Dermis microvascular lymphatic vessel endothelial cell (primary cell): ENCODE results near the gene SIGLEC11. TPM values are rescaled to one million over a fixed set of nuclear protein-coding genes. Genes with fewer than 3 reads are reported as not detected.
"Not testable (repeated sequence)": the region's sequence is repeated elsewhere in the genome, so short reads cannot be mapped to it uniquely, and the experiment has no call there.

ENCODE experiments used
- DNase-seq, 2 donors: peaks; one replicate each; pipeline versions ENCODE4 v3.0.0 to v3.0.0-alpha.2; 2010; ENCODE audit warnings: low read depth in 2 of 2
- total RNA-seq: library from RNA; depleted of rRNA; stranded (reverse); fragments of >200 nt; gene quantifications from 2 replicates; pipeline ENCODE4 v1.2.1, GENCODE V29; 2014

The SIGLEC11 gene
- total RNA-seq, 1 donor from 2014 or later: not detected

DNA sequence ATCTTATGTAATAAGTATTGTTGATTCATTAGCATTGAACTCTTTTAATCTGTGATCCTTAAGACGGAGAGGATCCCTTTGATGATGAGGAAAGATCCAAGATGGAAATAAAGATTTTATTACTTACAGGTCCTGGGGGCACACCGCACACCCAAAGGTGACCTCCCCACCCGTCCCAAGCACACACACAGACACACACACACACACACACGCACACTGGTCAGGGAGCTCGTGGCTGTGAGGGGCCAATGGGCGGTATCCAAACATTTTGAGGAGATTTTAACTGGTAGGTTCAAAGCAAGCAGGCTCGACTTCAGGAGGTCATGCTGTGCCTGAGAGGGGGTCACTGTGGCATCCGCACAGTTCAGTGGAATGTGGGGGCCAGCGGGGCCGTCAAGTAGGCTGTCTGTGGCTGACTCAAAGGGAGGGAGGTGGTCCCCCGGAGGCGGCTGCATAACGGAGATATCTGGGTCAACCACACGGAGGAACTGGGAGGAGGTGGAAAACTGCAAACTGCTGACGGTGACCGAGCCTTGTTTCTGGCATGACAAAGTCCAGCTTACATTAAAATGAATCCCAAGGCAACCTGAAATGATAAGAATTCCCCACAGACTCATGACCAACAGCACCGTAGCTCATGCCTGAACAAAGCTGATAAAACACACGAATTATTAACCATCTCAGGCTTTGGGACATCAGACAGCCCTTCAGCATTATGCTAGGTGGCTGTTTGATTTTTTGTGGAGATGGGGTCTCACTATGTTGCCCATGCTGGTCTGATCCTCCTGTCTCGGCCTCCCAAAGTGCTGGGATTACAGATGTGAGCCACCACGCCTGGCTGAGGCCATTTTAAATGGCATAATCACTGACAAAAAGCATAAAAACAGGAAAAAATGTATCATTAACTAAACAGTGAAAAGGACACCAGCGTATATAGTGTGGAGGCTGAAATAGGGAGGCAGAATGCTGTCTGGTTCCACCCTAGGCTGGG is 20.9 kb upstream of the SIGLEC11 start:
- no peak for DNase-seq

DNA sequence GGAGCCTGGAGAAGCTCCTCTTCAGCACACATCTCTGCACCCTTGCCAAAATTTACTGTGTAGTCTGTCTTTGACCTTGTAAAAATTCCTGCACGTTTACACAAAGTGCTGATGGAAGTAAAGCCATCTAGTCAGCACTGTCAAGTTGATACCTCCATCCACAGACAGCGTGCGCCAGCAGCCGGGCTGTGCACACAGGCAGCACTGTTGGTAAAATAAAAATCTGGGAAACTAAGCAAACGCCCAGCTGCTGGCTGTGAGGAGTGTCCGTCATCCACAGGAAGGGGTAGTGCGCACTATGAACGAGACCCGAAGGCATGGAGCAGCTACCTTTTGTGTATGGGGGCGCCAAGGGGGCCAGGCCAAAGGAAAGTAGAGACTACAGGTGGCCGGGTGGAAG is 17.4 kb upstream of the SIGLEC11 start:
- no peak for DNase-seq

DNA sequence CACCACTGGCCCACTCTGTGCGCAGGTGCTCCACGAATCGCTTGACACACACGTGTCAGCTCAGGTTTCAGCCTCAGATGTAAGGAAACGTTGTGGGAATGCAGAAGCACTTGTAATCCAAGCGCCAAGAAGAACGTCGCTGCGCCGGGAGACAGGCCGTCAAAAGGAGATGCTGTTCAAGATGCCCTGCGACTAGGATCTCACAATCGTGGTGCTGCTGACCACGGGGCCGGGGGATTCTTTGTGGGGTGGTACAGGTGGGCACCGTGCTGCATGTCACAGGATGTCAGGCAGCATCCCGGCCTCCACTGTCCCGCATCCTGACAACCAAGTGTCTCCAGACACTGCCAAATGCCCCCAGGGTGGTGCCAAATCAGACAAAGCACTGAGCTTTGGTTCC is 16.9 kb upstream of the SIGLEC11 start:
- no peak for DNase-seq

DNA sequence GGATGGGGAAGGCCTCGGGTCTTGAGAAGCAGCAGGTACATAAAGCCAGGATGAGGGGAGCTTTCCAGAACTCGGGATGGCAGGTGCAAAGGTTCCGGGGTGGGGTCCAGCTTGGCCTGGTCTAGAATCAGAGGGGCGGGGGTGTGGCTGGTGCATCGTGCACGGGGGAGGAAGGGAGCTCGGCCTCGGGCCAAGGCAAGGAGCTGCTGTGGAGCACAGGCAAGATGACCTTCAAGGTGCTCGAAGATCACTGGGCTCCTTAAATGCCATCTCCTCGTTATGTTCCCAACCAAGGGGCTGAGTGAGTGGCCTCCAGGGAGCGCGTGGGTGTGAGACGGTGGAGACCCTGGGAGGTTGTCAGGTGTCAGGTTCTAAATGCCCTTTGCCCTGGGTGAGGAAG is 16.1 kb upstream of the SIGLEC11 start:
- no peak for DNase-seq

DNA sequence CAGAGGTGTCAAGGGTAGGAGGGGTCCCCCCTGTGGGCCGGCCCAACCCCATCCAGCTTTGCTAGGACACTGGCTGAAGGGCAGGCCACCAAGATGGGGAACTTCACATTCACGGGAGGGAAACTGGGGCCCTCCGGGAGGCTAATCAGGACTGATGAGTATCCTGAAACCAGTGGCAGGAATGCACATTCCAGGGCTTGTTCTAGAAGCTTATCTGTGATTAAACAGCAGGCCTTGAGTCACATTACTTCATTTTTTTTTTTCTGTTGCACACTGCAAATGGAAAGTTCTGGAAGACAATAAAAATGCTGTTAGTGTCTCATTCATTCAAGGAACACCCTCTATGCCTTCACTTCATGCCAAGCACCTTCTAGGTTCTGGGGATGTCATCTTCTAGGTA is 15.5 kb upstream of the SIGLEC11 start:
- no peak for DNase-seq

DNA sequence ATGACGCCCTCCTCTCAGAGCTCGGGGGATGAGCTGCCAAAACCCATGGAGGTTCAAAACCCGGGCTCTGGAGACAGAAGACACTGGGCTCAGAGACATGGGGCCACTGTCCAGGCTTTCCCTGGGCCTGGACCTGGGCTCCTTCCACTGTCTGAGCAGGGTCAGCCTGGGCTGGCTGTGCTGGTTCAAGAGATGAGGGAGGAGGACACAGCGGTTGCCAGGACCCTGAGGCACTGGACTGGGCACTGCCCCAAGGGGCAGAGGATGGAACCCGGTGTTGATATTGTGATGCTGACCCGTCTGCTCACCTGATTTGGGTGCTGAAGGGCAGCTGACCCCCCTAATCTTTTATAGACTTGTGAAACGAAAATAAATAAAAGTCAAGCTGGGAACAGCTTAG is 14.1 kb upstream of the SIGLEC11 start:
- no peak for DNase-seq

DNA sequence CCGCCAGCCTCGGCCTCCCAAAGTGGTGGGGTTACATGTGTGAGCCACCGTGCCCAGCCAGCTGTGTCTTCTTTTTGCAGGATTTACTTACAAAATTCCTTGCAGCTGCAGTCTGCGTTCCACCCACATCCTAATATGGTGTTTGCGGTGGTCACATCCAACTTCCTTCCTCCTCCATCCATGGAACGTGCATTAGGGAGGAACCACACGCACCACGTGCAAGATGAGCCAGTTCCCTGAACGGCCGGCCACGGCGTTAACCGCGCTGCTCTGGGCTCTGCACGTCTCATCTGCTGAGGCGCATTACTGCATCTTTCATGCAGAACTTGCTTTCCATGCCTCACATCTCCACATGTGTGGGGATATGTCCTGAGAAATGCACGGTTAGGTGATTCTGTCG is 13.0 kb upstream of the SIGLEC11 start:
- no peak for DNase-seq

DNA sequence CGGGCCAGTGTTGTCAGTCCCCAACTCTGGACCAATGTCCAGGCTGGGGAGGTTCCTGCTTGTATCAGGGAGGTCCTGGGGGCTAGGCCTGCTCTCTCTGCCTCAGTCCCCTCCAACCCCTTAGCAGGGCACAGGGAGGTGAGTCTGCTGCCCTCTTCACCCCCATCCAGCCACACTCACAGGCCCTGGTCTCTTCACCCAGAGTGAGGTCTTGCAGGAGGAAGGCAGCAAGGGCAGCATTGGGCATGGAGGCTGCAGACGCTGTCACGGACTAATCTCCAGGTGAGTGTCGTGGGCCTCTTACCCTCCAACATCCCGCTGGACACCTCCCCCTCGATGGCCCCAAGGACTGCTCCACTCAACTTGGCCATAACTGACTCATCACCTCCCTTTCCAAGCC is 11.9 kb upstream of the SIGLEC11 start:
- no peak for DNase-seq

DNA sequence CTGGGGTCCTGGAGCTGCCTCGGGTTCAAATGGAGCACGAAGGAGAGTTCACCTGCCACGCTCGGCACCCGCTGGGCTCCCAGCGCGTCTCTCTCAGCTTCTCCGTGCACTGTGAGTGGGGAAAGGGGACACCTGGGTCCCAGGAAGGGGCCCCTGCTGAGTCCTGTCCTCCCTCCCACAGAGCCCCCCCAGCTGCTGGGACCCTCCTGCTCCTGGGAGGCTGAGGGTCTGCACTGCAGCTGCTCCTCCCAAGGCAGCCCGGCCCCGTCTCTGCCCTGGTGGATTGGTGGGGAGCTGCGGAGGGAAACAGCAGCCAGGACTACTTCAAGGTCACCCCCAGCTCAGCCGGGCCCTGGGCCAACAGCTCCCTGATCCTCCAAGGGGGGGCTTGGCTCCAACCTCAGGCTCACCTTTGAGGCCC is 11.0 kb upstream of the SIGLEC11 start:
- no peak for DNase-seq

DNA sequence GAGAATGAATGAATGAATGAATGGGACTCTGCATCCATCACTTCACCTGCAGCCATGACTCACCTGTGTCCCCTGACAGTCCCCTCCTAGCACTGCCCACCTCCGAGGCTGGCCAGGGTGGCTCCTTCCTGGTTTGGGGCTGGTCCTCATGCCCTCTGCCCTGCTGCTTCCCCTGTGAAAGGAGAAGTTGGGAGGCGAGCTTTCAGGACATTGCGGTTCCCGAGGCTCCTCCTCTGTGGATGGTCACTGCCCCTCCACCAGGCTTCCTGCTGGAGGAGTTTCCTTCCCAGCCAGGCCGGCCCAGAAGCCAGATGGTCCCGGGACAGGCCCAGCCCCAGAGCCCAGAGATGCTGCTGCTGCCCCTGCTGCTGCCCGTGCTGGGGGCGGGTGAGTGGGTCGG is 8.4 kb upstream of the SIGLEC11 start:
- DNase-seq: not testable (repeated sequence)

DNA sequence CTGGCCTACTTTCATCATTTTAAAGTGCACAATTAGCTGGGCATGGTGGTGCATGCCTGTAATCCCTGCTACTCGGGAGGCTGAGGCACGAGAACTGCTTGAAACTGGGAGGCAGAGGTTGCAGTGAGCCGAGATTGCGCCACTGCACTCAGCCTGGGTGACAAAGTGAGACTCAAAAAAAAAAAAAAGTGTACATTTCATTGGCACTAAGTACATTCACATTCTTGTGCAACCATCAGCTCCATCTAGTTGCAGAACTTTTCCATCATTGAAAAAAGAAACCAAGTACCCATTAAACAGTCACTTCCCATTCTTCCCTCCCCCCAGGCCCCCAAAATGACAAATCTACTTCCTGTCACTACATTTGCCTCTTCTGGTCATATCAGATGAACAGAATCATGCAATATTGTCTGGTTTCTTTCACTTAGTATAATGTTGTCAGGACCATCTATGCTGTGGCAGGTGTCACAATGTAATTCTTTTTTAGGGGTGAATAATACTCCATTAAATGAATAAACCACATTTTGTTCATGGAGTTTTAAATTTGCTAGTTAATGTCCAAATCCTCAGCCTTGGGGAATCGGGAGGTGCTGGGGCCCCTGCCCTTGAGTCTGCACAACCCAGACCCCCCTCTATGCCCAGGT is 7.4 kb upstream of the SIGLEC11 start:
- no peak for DNase-seq

DNA sequence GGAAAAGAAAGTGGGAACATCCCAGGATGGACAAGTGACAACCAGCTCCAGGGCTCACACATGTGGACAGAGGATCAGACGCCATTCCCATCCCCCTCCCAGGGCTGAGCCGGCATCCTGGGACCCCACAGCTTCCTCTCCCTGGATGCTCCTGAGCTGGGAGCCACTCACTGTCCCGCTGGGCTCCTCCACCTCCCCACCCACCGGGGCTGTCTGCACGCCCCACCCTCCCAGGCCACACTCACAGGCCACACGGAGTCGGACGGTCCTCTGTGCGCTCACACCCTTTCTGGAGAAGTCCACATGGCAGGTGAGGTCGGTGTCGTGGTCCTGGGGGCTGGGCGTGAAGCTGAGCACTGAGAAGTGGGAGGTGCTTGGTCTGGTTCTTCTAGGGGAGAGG is 1.1 kb downstream of the SIGLEC11 start:
- DNase-seq: not testable (repeated sequence)

DNA sequence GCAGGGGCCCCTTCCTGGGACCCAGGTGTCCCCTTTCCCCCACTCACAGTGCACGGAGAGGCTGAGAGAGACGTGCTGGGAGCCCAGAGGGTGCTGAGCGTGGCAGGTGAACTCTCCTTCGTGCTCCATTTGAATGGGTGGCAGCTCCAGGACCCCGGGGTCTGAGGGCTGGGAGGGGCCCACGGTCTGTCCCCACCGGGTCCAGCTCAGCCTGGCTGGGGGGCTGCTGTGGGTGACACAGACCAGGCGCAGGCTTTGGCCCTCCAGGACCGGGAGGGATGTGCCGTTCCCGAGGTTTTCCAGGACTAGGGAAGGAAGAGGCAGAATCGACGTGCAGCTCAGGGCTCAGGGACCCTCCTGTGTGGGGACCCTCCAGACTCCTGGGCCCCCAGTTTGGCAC is 2.4 kb downstream of the SIGLEC11 start:
- DNase-seq: not testable (repeated sequence)

DNA sequence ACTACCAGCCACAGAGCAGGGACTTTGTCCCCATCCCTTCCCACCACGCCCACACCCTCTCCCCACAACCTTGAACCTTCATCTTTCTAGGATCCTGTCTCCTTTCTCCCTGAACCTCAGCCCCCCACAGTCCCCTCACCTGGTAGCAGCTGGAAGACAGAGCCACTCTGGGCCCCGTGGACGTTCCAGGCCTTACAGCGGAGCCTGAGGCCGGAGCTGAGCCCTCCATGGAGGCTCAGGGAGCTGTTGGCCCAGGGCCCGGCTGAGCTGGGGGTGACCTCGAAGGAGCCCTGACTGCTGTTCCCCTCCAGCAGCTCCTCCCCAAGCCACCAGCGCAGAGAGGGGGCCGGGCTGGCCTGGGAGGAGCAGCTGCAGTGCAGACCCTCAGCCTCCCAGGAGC is 2.8 kb downstream of the SIGLEC11 start:
- not testable (repeated sequence) for DNase-seq

DNA sequence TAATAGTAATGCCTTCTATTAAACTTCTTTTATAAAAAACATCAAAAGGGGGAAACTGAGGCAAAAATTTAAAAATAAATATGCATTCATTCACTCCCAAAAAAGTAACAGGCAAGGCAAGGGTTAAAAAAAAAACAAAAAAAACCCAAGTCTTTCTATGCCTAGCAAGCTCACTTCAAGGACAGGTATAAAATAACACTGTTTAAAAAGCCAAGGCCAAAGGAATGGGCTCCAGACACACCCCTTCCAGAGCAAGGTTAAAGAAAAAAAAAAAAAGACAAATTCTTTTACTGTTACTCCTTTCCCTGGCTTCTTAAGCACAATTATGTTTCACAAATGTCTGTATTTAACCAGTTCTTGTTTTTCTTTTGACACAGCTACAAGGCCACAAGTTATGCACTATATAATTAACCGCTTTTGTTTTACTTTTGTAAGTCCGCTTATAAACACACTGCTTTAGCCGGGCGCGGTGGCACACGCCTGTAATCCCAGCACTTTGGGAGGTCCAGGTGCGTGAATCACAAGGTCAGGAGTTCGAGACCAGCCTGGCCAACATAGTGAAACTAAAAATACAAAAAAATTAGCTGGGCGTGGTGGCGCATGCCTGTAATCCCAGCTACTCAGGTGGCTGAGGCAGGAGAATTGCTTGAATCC is 3.6 kb downstream of the SIGLEC11 start:
- DNase-seq: no peak

DNA sequence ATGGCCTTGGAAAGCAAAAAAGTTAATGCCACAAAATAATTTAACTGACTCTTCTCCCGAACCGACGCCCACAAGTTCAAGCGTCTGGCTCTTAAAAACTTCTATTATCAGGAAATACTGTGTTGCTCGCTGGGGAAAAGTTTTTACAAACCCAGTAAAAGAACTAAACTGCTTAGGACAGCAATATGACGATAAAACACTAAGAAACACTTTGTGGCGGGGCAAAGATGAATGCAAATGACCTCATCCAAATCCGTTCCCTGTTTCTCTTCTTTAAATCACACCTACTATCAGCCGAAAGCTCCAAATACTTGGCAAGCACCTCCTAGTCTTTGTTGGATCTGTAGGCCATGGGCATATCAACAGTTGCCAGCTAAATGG is 4.9 kb downstream of the SIGLEC11 start:
- DNase-seq: no peak

DNA sequence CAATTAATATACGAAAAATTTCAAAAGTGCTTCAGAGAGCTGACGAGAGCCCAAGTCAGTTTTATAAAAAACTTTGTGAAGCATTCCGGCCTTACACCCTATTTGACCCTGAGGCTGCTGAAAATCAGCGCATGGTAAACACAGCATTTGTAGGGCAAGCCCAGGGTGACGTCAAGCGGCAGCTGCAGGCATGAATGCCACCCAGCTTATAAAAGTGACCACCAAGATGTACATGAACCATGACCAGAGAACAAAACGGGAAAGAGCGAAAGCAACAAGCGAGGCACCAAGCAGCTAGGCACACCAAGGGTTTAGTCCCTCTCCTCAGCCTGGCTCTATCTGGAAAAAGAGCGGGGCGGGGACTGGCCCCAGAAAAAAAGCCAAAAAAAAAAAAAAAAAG is 6.0 kb downstream of the SIGLEC11 start:
- DNase-seq: no peak

DNA sequence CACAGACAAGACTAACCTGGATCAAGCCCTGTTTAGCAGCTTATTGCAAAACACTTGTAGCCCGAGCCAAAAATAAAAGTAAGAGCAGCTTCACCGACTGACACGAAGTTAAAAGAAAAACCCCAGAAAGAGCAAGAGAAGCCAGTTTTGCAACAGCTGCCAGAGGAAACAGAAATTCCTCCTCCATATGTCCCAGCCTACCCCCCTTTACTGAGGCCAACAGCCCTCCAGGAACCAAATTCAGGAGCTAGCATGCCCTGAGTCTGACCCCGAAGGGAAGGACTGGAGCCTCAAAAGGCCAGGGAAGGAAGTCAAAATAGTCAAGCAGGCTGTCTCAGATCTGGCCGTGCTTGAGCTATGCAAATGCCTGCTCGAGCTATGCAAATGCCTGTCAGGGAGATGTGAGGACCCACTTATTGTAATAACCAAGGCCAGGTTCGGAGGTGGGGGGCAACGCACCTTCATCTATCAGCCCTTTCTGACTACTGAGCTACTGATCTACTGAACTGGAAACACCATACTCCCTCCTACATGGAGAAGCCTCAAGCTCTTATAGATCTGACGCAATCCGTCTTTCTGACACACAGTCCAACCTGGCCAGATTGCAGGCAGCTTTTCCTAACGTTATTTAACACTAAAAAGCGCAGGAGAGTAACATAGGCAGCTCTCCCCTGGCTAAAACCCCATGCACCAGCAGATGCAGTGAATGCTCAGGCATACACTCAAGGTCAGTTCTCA is 6.7 kb downstream of the SIGLEC11 start:
- DNase-seq: no peak

DNA sequence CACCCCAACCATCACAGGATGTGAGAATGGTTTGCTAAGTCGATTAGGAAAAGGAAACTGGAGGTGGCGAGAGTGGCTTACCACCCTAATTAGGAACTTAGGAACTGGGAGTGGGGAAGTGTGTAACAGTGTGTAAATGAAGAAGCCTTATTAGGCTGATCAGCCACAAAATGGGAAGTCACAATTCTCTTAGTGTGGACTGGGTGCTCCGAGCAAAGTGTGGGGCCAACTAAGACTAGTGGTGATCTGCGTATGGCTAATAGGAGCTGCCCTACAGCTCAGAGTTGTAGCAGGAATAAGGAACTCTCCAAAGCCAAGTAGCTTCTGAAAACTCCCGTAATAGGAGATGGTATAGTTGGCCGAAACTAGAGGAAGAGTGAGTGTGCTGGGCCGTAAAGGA is 7.6 kb downstream of the SIGLEC11 start:
- no peak for DNase-seq

DNA sequence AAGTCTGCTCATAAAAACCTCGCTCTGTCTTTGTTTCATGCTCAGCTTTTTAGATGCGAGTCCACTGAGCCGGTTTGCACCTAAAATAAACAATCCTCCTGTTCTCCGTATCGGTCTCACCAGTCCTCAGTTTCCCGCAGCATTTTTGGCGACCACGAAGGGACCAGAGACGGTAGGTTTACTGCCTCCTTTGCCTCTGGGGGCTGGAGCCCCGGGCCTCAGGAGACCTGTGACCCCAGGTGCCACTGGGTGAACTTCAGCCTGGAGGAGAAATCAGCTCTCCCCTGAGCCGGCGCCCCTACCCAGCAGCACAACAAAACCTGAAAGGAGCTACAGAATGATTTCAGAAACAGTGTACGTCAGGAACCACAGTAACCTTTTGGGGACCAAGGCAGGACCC is 8.1 kb downstream of the SIGLEC11 start:
- DNase-seq: no peak

DNA sequence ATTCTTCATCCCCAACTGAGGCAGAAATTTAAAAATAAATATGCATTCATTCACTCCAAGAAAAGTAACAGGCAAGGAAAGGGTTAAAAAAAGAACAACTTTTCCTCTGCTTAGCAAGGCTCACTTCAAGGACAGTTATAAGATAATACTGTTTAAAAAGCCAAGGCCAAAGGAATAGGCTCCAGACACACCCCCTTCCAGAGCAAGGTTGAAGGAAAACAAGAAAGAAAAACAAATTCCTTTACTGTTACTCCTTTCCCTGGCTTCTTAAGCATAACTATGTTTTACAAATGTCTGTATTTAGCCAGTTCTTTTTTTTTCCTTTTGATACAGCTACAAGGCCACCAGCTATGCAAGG is 8.5 kb downstream of the SIGLEC11 start:
- no peak for DNase-seq
